Osteocyte (in vitro differentiated cells): ENCODE data around the gene ZBTB12. TPM values are rescaled to one million over a fixed set of nuclear protein-coding genes. Genes with fewer than 3 reads are reported as not detected.

Experiments used
- DNase-seq: peaks from one replicate; pipeline ENCODE4 v3.0.0; 2021; ENCODE audit warnings: mixed read lengths; ENCODE audit not compliant: unreplicated experiment; ENCODE audit errors: extremely low spot score
- H3K27ac Mint-ChIP-seq: one replicate; pipeline ENCODE4 v1.8.0; 2021; ENCODE audit warnings: mild to moderate bottlenecking, mixed read lengths; ENCODE audit not compliant: unreplicated experiment
- H3K27me3 Mint-ChIP-seq: one replicate; pipeline ENCODE4 v1.8.0; 2021; ENCODE audit warnings: mixed read lengths; ENCODE audit not compliant: unreplicated experiment
- H3K36me3 Mint-ChIP-seq: one replicate; pipeline ENCODE4 v1.8.0; 2021; ENCODE audit warnings: mixed read lengths; ENCODE audit not compliant: unreplicated experiment
- H3K4me1 Mint-ChIP-seq: one replicate; pipeline ENCODE4 v1.8.0; 2021; ENCODE audit warnings: mixed read lengths; ENCODE audit not compliant: unreplicated experiment
- H3K4me3 Mint-ChIP-seq: one replicate; pipeline ENCODE4 v1.8.0; 2021; ENCODE audit warnings: mild to moderate bottlenecking, moderate library complexity, mixed read lengths; ENCODE audit not compliant: unreplicated experiment
- H3K9me3 Mint-ChIP-seq: one replicate; pipeline ENCODE4 v1.8.0; 2021; ENCODE audit warnings: mixed read lengths; ENCODE audit not compliant: unreplicated experiment
- total RNA-seq: library from RNA; stranded (reverse); gene quantifications from 2 replicates; pipeline ENCODE4 v1.2.1, GENCODE V29; 2021
- TF ChIP-seq, protein P1 (sequence below): fragments of 200-600 bp; sonication (generic); IDR thresholded peaks from 2 replicates; pipeline ENCODE4 v1.5.0; 2021; ENCODE audit warnings: antibody characterized with exemption, mild to moderate bottlenecking, moderate library complexity

ZBTB12 gene
- total RNA-seq, 1 donor from 2014 or later: 8.8 TPM

DNA sequence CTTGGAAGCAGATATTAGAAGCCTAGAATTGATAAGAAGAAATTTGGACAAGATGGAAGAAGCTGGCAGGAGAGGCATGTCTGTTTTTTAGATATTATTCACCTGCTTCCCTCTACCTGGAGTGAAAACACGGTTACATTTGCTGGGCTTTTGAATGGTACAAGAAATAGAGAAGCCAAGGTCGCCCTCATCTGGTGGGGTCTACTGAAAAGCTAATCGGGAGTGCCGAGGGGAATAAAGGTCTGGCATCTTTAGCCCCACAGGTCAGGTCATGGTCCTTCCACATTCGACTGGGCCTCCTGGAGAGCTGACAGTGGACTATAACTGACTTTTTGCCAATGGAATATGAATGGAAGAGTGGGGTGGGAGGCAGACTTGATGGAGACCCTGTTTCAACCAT, 21.1 kb upstream of the ZBTB12 start:
- peaks cover 7% of the 10 kb centered on the region for H3K4me1 Mint-ChIP-seq
- DNase-seq: no peak
- H3K4me3 Mint-ChIP-seq: no peak overlapping the region
- H3K27me3 Mint-ChIP-seq: peaks cover 5% of the 10 kb centered on the region
- H3K36me3 Mint-ChIP-seq: no peaks in the 10 kb centered on the region
- TF ChIP-seq, protein P1, sequence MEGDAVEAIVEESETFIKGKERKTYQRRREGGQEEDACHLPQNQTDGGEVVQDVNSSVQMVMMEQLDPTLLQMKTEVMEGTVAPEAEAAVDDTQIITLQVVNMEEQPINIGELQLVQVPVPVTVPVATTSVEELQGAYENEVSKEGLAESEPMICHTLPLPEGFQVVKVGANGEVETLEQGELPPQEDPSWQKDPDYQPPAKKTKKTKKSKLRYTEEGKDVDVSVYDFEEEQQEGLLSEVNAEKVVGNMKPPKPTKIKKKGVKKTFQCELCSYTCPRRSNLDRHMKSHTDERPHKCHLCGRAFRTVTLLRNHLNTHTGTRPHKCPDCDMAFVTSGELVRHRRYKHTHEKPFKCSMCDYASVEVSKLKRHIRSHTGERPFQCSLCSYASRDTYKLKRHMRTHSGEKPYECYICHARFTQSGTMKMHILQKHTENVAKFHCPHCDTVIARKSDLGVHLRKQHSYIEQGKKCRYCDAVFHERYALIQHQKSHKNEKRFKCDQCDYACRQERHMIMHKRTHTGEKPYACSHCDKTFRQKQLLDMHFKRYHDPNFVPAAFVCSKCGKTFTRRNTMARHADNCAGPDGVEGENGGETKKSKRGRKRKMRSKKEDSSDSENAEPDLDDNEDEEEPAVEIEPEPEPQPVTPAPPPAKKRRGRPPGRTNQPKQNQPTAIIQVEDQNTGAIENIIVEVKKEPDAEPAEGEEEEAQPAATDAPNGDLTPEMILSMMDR: peak; percentile 16
- no peaks in the 10 kb centered on the region for H3K9me3 Mint-ChIP-seq
- H3K27ac Mint-ChIP-seq: no peak overlapping the region

DNA sequence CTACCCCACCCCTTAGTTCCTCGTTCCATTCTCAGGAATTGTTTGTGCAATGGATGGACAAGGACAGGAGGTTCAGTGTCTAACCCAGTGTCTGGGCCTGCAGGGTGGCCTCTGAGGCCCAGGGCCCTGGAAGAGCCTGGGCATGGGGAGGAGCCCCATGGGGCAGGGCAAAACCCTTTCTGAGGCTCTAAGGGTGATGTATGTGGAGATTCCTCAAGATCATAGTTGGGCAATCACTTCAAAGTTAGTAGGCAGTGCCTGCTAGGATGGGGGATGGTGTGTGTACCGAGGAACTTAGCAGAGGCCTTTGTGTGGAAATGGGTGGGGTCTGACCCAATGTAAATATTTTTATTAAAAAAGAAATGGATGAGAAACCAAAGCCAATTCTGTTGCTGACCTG, 18.9 kb upstream of the ZBTB12 start:
- DNase-seq: no peak
- Mint-ChIP-seq H3K36me3 (no peaks in the 10 kb centered on the region), H3K27ac (no peak overlapping the region), H3K4me1 (peaks cover 7% of the 10 kb centered on the region), H3K27me3 (no peaks in the 10 kb centered on the region), H3K9me3 (no peaks in the 10 kb centered on the region), H3K4me3 (no peak overlapping the region)
- TF ChIP-seq, protein P1: no peak

DNA sequence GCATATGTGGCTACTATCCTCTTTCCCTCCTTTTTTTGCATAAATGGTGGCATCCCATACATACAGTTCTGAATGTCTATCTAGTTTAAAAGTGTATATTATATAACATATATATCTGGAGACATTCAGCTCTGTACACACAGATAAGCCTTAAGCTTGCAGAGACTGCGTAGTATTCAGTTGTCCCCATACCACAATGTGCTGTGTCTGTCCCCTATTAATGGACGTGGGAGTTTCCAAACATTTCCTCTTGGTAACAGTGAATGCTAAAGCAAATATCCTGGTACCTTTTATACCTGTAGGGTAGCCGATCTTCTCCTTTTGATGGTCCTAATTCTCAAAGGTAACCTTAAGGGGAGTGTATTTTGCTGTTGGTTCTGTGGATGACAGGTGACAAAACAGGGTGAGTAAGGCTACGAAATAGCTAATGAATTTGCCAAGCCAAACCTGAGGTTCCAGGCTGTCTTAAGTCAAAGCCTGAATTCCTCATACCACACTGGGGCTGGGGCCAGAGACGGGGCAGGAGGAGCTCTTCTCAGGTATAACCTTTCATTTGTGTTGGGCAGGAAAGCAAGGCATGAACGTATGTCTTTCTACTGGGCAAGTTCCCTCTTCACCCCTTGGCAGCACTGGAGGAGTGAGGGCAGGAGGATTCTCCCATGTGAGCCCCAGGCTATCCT, 17.9 kb upstream of the ZBTB12 start:
- DNase-seq: no peak
- TF ChIP-seq, protein P1: no peak
- Mint-ChIP-seq H3K9me3 (no peaks in the 10 kb centered on the region), H3K4me1 (peaks cover 7% of the 10 kb centered on the region), H3K4me3 (no peak overlapping the region), H3K36me3 (no peaks in the 10 kb centered on the region), H3K27me3 (no peaks in the 10 kb centered on the region), H3K27ac (no peak overlapping the region)

DNA sequence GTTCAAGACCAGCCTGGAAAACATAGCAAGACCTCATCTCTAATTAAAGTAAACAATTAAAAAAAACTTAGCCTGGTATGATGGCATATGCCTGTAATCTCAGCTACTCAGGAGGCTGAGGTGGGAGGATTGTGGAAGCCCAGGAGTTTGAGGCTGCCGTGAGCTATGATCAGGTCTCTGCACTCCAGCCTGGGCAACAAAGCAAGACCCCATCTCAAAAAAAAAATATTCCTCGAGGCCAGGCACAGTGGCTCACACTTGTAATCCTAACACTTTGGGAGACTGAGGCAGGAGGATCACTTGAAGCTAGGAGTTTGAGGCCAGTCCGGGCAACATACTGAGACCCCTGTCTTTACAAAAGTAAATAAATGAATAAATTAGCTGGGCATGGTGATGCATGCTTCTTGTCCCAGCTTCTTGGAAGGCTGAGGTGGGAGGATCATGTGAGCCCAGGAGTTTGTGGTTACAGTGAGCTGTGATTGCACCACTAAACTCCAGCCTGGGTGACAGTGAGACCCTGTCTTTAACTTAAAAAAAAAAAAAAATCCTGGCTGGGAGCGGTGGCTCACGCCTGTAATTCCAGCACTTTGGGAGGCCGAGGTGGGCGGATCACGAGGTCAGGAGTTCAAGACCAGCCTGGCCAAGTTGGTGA, 16.3 kb upstream of the ZBTB12 start:
- Mint-ChIP-seq H3K4me3 (no peak overlapping the region), H3K27ac (no peak overlapping the region), H3K27me3 (no peaks in the 10 kb centered on the region), H3K4me1 (peaks cover 7% of the 10 kb centered on the region), H3K9me3 (no peaks in the 10 kb centered on the region), H3K36me3 (no peaks in the 10 kb centered on the region)
- TF ChIP-seq, protein P1: no peak
- DNase-seq: no peak

DNA sequence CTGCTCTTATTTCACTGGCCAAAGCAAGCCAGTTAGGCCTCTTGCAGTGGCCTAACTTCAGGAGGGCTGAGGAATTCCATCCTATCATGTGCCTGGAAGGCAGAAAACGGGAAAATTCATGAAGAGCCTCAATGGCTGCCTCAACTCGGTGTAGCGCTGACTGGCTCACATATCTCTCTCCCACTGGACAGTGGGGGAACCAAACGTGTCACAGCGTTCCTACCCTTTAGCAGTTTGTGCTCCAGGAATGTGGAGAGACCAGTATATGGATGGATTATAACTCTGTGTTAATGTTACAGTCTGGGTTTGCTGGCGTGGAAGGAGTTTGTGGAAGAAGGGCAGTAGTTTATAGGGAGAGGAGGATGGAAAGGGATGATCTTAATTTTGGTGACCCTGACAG, 13.9 kb upstream of the ZBTB12 start:
- H3K4me1 Mint-ChIP-seq: peaks cover 7% of the 10 kb centered on the region
- no peaks in the 10 kb centered on the region for H3K27me3 Mint-ChIP-seq
- H3K4me3 Mint-ChIP-seq: no peak overlapping the region
- no peak for DNase-seq
- no peak overlapping the region for H3K27ac Mint-ChIP-seq
- H3K9me3 Mint-ChIP-seq: no peaks in the 10 kb centered on the region
- TF ChIP-seq, protein P1: no peak
- no peaks in the 10 kb centered on the region for H3K36me3 Mint-ChIP-seq
